ENCODE data around the gene HNRNPUL2. TPM values are rescaled to one million over a fixed set of nuclear protein-coding genes. Genes with fewer than 3 reads are reported as not detected.
A peak's percentile ranks its signal among the peaks of the same experiment; 100 is the strongest.

HNRNPUL2 gene
- total and polyA plus RNA-seq, 2 of the 8 experiments (the other 6 are each of a cell fraction or from before 2014, with no cell fraction given): 14.9 to 46.4 TPM

DNA sequence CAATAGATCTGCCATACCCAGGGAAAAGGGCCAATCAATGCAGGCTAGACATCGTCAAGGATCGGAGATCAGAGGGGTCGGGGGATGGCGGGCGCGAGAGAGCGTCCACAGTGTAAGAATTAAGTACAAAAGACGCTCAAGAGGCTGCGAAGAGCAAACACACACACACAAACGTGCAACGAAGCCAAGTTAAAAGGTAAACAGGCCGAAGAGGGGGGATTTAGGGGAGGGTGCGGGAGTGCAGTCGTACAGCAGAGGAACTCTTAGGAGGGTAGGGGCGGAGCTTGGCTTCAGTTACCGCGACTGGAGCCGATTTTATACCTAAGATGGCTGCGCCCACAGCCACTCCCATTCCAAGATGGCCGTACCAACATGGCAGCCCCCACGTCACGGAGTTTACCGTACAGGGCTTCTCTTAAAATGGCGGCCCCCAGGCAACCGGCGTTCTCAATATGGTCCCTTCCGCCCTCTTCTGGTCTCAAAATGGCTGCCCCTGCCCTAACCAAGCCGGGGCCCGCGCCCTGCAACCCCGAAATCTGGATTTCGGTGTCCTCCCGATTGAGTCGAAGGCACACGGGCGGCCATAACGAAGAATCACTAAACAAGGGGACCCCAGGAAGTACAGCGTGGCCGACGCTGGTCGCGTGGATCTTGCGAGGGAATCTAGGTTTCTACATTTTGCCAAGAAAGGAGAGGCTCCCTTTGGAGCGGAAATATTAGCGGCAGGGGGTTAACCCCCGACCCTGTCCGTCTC is 17.8 kb downstream of the HNRNPUL2 start:
- POLR2A ChIA-PET (ENCODE audit: partially characterized antibody): interaction anchor here (0.6 to 61.4 kb wide), 31 partner anchors 9 to 171 kb away, joined by 3 to 2041 read pairs (median 8); partner anchors contain the start of genes B3GAT3, C11orf98, CSKMT and EEF1G
- no peaks in the 10 kb centered on the region for H3K27me3 ChIP-seq (replicated peaks in 1 of 4; ENCODE audit: control insufficient read depth in 3 of 4, extremely low read depth in 1 of 4, insufficient read depth in 3 of 4, low read length in 3 of 4)
- peak overlapping the region; percentile 45; the same call in 1 of the 2 replicates for H2AFZ ChIP-seq (ENCODE audit: low read length)
- peak overlapping the region; percentile 44 for H2BK120ac ChIP-seq (replicated peaks; ENCODE audit: low read depth, low read length)
- FAIRE-seq (peak; percentile 66), DNase-seq (ENCODE audit: low read depth in 1 of 2, low spot score in 2 of 2) (peak; percentile 93 to 95)
- H3K9ac ChIP-seq (replicated peaks in 1 of 4; ENCODE audit: extremely low read depth in 1 of 4, low read depth in 3 of 4, low read length in 3 of 4): peak overlapping the region; percentile 61 to 92 (median 90)
- peak overlapping the region; percentile 95 for H3K27ac ChIP-seq (ENCODE audit: low read depth, low read length)
- H3K4me2 ChIP-seq (ENCODE audit: insufficient read depth in 1 of 2, low read depth in 2 of 2, low read length in 2 of 2): peak overlapping the region; percentile 99
- peak overlapping the region; percentile 85; the same call in 1 of the 2 replicates for H2BK12ac ChIP-seq (ENCODE audit: low read depth, low read length)
- H4K5ac ChIP-seq (ENCODE audit: insufficient read length, low read depth, low read length): peak overlapping the region; percentile 92
- no peak overlapping the region for H3K14ac ChIP-seq (ENCODE audit: insufficient read length)
- 3% methylated on average over 44 of the region's 47 CpGs; no CpG with 5 or more reads in 1 of the 2 experiments for WGBS, 2 experiments (ENCODE audit: extremely low coverage in 1 of 2, insufficient coverage in 1 of 2, insufficient read length in 1 of 2, insufficient replicate concordance in 2 of 2, low coverage in 1 of 2, low lambda C conversion rate in 2 of 2, missing lambda C conversion rate in 1 of 2)
- peaks cover 0 to 10% of the 10 kb centered on the region in 2 experiments; a peak in 1 of 4 replicates for H3K79me2 ChIP-seq (ENCODE audit: control insufficient read depth in 1 of 2, insufficient read depth in 2 of 2, low read length in 2 of 2)
- no peak overlapping the region for H3K23ac ChIP-seq (ENCODE audit: insufficient read length)
- H3K56ac ChIP-seq (replicated peaks; ENCODE audit: insufficient read length, low read depth, low read length): peak overlapping the region; percentile 87
- no peak overlapping the region for H3K4ac ChIP-seq (replicated peaks; ENCODE audit: insufficient read length, low read depth, low read length)
- H3K23me2 ChIP-seq (ENCODE audit: low read depth, low read length): peaks cover 22% of the 10 kb centered on the region
- no peak overlapping the region for H2BK15ac ChIP-seq (ENCODE audit: low read length)
- peak overlapping the region; percentile 60 for H3K18ac ChIP-seq (ENCODE audit: extremely low read depth, low read length)
- peaks cover 15 to 38% (median 20%) of the 10 kb centered on the region in 4 experiments for H3K36me3 ChIP-seq (ENCODE audit: control insufficient read depth in 2 of 4, insufficient read depth in 4 of 4, low read length in 3 of 4)
- peak overlapping the region; percentile 96 for H2BK5ac ChIP-seq (ENCODE audit: low read depth, low read length)
- peak overlapping the region; percentile 96 for H4K91ac ChIP-seq (replicated peaks; ENCODE audit: insufficient read length, low read length)
- H4K20me1 ChIP-seq (replicated peaks in 1 of 2; ENCODE audit: control insufficient read depth in 1 of 2, insufficient read depth in 2 of 2, low read length in 2 of 2): no peaks in the 10 kb centered on the region
- peak overlapping the region; percentile 68 to 89 (median 84) for H3K4me3 ChIP-seq (ENCODE audit: extremely low read depth in 1 of 4, insufficient read depth in 2 of 4, low read depth in 3 of 4, low read length in 4 of 4)
- peak overlapping the region; percentile 100; the same call in 1 of the 2 replicates for H4K8ac ChIP-seq (ENCODE audit: extremely low read depth, insufficient read depth, low read length)
- H2BK20ac ChIP-seq (ENCODE audit: low read length): no peak overlapping the region
- no peaks in the 10 kb centered on the region for H3K9me3 ChIP-seq (ENCODE audit: insufficient read depth in 2 of 2, low read depth in 1 of 2, low read length in 1 of 2)
- no peaks in the 10 kb centered on the region; the same call in 1 of the 2 replicates for H3K79me1 ChIP-seq (ENCODE audit: low read depth, low read length)
- H2AK5ac ChIP-seq (ENCODE audit: low read depth, low read length): peak overlapping the region; percentile 14; the same call in 1 of the 2 replicates
- CTCF ChIA-PET (ENCODE audit: partially characterized antibody): interaction anchor here (0.6 to 2.6 kb wide), 7 partner anchors 13 to 59 kb away, joined by 3 to 9 read pairs (median 3); partner anchors contain the start of gene ZBTB3
- peaks cover 7 to 39% (median 20%) of the 10 kb centered on the region in 4 experiments for H3K4me1 ChIP-seq (replicated peaks in 1 of 4; ENCODE audit: control insufficient read depth in 3 of 4, insufficient read depth in 4 of 4, low read length in 3 of 4)
- TF ChIP-seq, protein P1, sequence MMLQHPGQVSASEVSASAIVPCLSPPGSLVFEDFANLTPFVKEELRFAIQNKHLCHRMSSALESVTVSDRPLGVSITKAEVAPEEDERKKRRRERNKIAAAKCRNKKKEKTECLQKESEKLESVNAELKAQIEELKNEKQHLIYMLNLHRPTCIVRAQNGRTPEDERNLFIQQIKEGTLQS (IDR thresholded peaks at IDR 0.05; ENCODE audit: insufficient read depth, low read depth, low read length): peak; percentile 75
- no peak for TF ChIP-seq SIRT6 (IDR thresholded peaks at IDR 0.05; ENCODE audit: low read length)
- TF ChIP-seq RAD21 (IDR thresholded peaks at IDR 0.05 in 1 of 2, conservative IDR thresholded peaks at IDR 0.05 in 1 of 2; ENCODE audit: low read depth in 2 of 2, low read length in 2 of 2): peak in 1 of 2 experiments; percentile 1; a peak in 1 of 4 replicates
- no peak for TF ChIP-seq BACH1 (IDR thresholded peaks at IDR 0.05; ENCODE audit: low read length)
- no peak for TF ChIP-seq CBX5 (IDR thresholded peaks at IDR 0.05; ENCODE audit: low read depth, low read length)
- peak; percentile 40; the same call in 1 of the 2 replicates for TF ChIP-seq GTF2F1 (IDR thresholded peaks at IDR 0.05; ENCODE audit: borderline replicate concordance, low read depth, low read length)
- TF ChIP-seq EZH2 (IDR thresholded peaks at IDR 0.05; ENCODE audit: low read depth, low read length, severe bottlenecking): no peak
- TF ChIP-seq TAF1 (IDR thresholded peaks at IDR 0.05; ENCODE audit: low read depth, low read length): peak; percentile 95
- TF ChIP-seq, protein P2, sequence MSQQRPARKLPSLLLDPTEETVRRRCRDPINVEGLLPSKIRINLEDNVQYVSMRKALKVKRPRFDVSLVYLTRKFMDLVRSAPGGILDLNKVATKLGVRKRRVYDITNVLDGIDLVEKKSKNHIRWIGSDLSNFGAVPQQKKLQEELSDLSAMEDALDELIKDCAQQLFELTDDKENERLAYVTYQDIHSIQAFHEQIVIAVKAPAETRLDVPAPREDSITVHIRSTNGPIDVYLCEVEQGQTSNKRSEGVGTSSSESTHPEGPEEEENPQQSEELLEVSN (IDR thresholded peaks at IDR 0.05): no peak
